Panc1 (cell line): ENCODE data around the gene LTBP3.
A peak's percentile ranks its signal among the peaks of the same experiment; 100 is the strongest.

Experiments used
- CTCF ChIP-seq: fragments of 450-650 bp; IDR thresholded peaks from 2 replicates; pipeline ENCODE4 v1.5.1; 2017; ENCODE audit warnings: mild to moderate bottlenecking
- POLR2AphosphoS5 ChIP-seq: IDR thresholded peaks from 2 replicates; pipeline ENCODE4 v1.6.1; 2012; ENCODE audit warnings: mild to moderate bottlenecking, low read depth, low read length, moderate library complexity
- REST ChIP-seq, 2 experiments: IDR thresholded peaks; 2 replicates each; pipeline ENCODE4 v1.6.1; 2011 to 2012; ENCODE audit warnings: low read depth in 2 of 2, control low read depth in 1 of 2, low read length in 1 of 2, mild to moderate bottlenecking in 1 of 2, moderate library complexity in 1 of 2; ENCODE audit not compliant: insufficient read depth in 1 of 2
- SIN3A ChIP-seq: IDR thresholded peaks from 2 replicates; pipeline ENCODE4 v1.6.1; 2012; ENCODE audit warnings: low read depth, mild to moderate bottlenecking, low read length, moderate library complexity, borderline replicate concordance; ENCODE audit not compliant: insufficient read depth

GRCh38 chr11:65574109-65574810, 16.1 kb upstream of the LTBP3 start:
- TF ChIP-seq CTCF (peak; percentile 100), POLR2AphosphoS5 (0 out of 2 replicates have a peak, but pooled peaks have one; percentile 19), REST (IDR thresholded peaks at IDR 0.05; ENCODE audit: insufficient read depth in 1 of 2, low read depth in 2 of 2, low read length in 1 of 2) (no peak), SIN3A (peak; percentile 65; the same call in 1 of the 2 replicates)
